ENCODE measurements around the gene ZBTB40. TPM values are rescaled to one million over a fixed set of nuclear protein-coding genes. Genes with fewer than 3 reads are reported as not detected.
A peak's percentile ranks its signal among the peaks of the same experiment; 100 is the strongest.

Gene ZBTB40
- polyA plus RNA-seq, 1 of the 3 experiments (the other 2 are of a cell fraction): 5.0 TPM

- ChIA-PET CTCF (interaction anchor here (1.6 kb wide), 1 partner anchor 9 kb away, joined by 5 read pairs; no protein-coding TSS in a partner anchor), POLR2A (no interaction called here)
- Histone ChIP-seq H2AFZ (ENCODE audit: low read depth) (no peak overlapping the region), H3K27ac (ENCODE audit: low read depth in 2 of 2, low read length in 1 of 2) (0 out of 4 replicates have a peak overlapping the region, but pooled peaks of 1 of the 2 experiments have one; percentile 14), H3K36me3 (replicated peaks in 1 of 2; ENCODE audit: control insufficient read depth in 1 of 2, insufficient read depth in 2 of 2, low read length in 1 of 2) (no peaks in the 10 kb centered on the region), H3K4me3 (ENCODE audit: low read depth in 2 of 2, low read length in 1 of 2) (no peak overlapping the region), H3K27me3 (ENCODE audit: insufficient read depth) (no peaks in the 10 kb centered on the region; the same call in 1 of the 2 replicates), H4K20me1 (ENCODE audit: insufficient read depth) (no peaks in the 10 kb centered on the region), H3F3A (replicated peaks; ENCODE audit: insufficient read depth) (no peaks in the 10 kb centered on the region), H3K4me2 (no peak overlapping the region), H3K9me2 (no peaks in the 10 kb centered on the region), H3K9me3 (no peaks in the 10 kb centered on the region), H3K4me1 (ENCODE audit: control insufficient read depth in 1 of 2, insufficient read depth in 2 of 2, low read depth in 1 of 2, low read length in 1 of 2) (peaks cover 0 to 43% of the 10 kb centered on the region in 2 experiments; a peak in 1 of 4 replicates), H3K79me2 (ENCODE audit: insufficient read depth) (no peaks in the 10 kb centered on the region), H3K9ac (no peak overlapping the region)
- peak; percentile 65 for DNase-seq
- WGBS (ENCODE audit: low lambda C conversion rate): 51% methylated on average over 17 of the region's 18 CpGs
- TF ChIP-seq POLR2AphosphoS5 (IDR thresholded peaks at IDR 0.05; ENCODE audit: low read depth, low read length) (no peak), RFX5 (IDR thresholded peaks at IDR 0.05; ENCODE audit: low read length) (no peak), JUND (IDR thresholded peaks at IDR 0.05) (no peak), YY1 (IDR thresholded peaks at IDR 0.05; ENCODE audit: low read depth) (no peak), RAD21 (IDR thresholded peaks at IDR 0.05; ENCODE audit: low read length) (no peak), RXRA (IDR thresholded peaks at IDR 0.05; ENCODE audit: borderline replicate concordance, low read depth) (no peak), GABPA (IDR thresholded peaks at IDR 0.05; ENCODE audit: low read depth) (no peak), ZBTB33 (IDR thresholded peaks at IDR 0.05; ENCODE audit: borderline replicate concordance, low read depth) (no peak)
- TF ChIP-seq, protein P1, sequence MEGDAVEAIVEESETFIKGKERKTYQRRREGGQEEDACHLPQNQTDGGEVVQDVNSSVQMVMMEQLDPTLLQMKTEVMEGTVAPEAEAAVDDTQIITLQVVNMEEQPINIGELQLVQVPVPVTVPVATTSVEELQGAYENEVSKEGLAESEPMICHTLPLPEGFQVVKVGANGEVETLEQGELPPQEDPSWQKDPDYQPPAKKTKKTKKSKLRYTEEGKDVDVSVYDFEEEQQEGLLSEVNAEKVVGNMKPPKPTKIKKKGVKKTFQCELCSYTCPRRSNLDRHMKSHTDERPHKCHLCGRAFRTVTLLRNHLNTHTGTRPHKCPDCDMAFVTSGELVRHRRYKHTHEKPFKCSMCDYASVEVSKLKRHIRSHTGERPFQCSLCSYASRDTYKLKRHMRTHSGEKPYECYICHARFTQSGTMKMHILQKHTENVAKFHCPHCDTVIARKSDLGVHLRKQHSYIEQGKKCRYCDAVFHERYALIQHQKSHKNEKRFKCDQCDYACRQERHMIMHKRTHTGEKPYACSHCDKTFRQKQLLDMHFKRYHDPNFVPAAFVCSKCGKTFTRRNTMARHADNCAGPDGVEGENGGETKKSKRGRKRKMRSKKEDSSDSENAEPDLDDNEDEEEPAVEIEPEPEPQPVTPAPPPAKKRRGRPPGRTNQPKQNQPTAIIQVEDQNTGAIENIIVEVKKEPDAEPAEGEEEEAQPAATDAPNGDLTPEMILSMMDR (IDR thresholded peaks at IDR 0.05): no peak
- TF ChIP-seq, protein P2, sequence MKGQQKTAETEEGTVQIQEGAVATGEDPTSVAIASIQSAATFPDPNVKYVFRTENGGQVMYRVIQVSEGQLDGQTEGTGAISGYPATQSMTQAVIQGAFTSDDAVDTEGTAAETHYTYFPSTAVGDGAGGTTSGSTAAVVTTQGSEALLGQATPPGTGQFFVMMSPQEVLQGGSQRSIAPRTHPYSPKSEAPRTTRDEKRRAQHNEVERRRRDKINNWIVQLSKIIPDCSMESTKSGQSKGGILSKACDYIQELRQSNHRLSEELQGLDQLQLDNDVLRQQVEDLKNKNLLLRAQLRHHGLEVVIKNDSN (IDR thresholded peaks at IDR 0.05; ENCODE audit: borderline replicate concordance, low read depth): no peak
Measured at GRCh38 chr1:22553104-22553880, 101.6 kb downstream of the ZBTB40 start.

DNA sequence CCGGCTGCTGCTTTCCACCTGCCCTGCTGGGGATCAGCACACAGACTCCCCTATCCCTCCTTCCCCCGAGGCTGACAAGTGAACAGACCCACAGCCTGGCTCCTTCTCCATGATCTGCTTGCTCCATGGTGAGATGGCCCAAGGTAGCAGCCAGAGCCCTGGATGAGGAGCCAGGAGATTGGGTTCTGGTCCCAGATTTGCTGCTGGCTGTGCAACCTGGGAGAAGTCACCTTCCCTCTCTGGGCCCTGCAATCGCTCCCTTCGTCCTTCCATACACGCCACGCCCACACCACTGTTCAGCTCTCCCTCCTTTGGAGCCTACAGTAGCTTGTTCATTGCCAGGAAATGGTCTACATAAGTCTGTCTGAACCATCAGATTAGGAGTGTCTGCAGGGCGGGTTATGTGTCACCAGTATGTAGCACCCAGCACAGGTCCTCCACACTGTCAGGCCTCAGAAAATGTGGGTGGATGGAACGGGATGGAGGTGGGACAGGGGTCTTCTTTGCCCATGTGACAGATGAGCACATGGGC lies 102.4 kb downstream of the ZBTB40 start:
- no peaks in the 10 kb centered on the region; the same call in 1 of the 2 replicates for H3K27me3 ChIP-seq (ENCODE audit: insufficient read depth)
- ChIA-PET CTCF (interaction anchor here (1.6 kb wide), 1 partner anchor 8 kb away, joined by 5 read pairs; no protein-coding TSS in a partner anchor), POLR2A (no interaction called here)
- H3K27ac ChIP-seq (ENCODE audit: low read depth in 2 of 2, low read length in 1 of 2): peak overlapping the region in 1 of 2 experiments; percentile 36; a peak in 1 of 4 replicates
- no peak overlapping the region for H3K4me2 ChIP-seq
- H3K4me1 ChIP-seq (ENCODE audit: control insufficient read depth in 1 of 2, insufficient read depth in 2 of 2, low read depth in 1 of 2, low read length in 1 of 2): peaks cover 0 to 43% of the 10 kb centered on the region in 2 experiments; a peak in 1 of 4 replicates
- no peak for DNase-seq
- TF ChIP-seq YY1 (IDR thresholded peaks at IDR 0.05; ENCODE audit: low read depth) (no peak), MEF2A (IDR thresholded peaks at IDR 0.05; ENCODE audit: borderline replicate concordance, low read depth) (no peak), TEAD4 (IDR thresholded peaks at IDR 0.05; ENCODE audit: borderline replicate concordance, insufficient read depth) (no peak), RFX5 (IDR thresholded peaks at IDR 0.05; ENCODE audit: low read length) (no peak), GATA2 (CRISPR knock-in tag; IDR thresholded peaks at IDR 0.05) (no peak), USF2 (IDR thresholded peaks at IDR 0.05; ENCODE audit: borderline replicate concordance, low read depth, low read length) (no peak), EP300 (IDR thresholded peaks at IDR 0.05; ENCODE audit: borderline replicate concordance in 1 of 2, low read depth in 1 of 2, low read length in 1 of 2) (no peak), GABPA (IDR thresholded peaks at IDR 0.05; ENCODE audit: low read depth) (no peak)
- TF ChIP-seq, protein P1 (IDR thresholded peaks at IDR 0.05): no peak
- no peak overlapping the region for H3K9ac ChIP-seq
- H2AFZ ChIP-seq (ENCODE audit: low read depth): no peak overlapping the region
- no peaks in the 10 kb centered on the region for H4K20me1 ChIP-seq (ENCODE audit: insufficient read depth)
- no peaks in the 10 kb centered on the region for H3F3A ChIP-seq (replicated peaks; ENCODE audit: insufficient read depth)
- no peaks in the 10 kb centered on the region for H3K9me2 ChIP-seq
- H3K36me3 ChIP-seq (replicated peaks in 1 of 2; ENCODE audit: control insufficient read depth in 1 of 2, insufficient read depth in 2 of 2, low read length in 1 of 2): no peaks in the 10 kb centered on the region
- 60% methylated on average over 6 of the region's 8 CpGs for WGBS (ENCODE audit: low lambda C conversion rate)
- no peaks in the 10 kb centered on the region for H3K9me3 ChIP-seq
- H3K79me2 ChIP-seq (ENCODE audit: insufficient read depth): no peaks in the 10 kb centered on the region
- no peak overlapping the region for H3K4me3 ChIP-seq (ENCODE audit: low read depth in 2 of 2, low read length in 1 of 2)
